Measurements from ENCODE around the gene ADSS1.

DNA sequence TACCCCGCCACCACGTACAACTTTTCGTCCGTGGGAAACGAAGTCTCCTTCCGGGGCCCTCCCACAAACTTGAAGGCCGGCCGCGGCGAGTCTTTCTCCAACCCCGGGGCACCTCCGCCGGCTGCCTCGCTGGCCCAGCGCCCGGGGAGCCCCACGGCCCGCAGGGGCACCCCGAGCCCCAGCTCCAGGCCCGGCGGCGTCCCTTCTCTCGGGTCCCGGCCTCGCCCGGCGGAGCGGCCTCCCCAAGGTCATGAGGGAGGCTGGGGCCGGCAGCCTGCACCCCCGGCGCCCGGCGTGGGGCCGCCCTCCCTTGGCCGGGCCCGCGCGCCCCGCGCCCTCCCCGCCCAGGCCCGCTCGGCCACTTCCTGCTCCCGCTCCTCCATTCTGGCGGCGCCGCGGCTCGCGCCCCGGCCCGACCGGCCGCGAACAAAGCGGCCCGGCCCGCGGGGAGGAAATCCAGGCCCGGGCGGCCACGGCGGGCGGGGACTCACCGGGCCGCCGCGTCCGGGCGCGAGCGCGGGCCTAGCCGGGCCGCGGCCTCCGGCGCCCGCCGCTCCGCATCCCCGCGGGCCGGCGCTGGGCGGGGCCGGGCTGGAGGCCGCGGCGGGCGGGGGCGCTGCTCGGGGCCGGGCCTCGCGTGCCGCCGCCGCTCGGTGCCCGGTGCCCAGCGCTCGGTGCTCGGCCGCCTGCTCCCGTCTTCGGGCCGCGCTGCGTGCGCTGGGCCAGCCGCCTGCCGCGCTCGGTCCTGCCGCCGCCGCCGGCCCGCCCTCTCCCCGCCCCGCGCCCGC, 71.2 kb downstream of the ADSS1 start, which contains the start of gene AKT1:
- TF ChIP-seq, protein P1, sequence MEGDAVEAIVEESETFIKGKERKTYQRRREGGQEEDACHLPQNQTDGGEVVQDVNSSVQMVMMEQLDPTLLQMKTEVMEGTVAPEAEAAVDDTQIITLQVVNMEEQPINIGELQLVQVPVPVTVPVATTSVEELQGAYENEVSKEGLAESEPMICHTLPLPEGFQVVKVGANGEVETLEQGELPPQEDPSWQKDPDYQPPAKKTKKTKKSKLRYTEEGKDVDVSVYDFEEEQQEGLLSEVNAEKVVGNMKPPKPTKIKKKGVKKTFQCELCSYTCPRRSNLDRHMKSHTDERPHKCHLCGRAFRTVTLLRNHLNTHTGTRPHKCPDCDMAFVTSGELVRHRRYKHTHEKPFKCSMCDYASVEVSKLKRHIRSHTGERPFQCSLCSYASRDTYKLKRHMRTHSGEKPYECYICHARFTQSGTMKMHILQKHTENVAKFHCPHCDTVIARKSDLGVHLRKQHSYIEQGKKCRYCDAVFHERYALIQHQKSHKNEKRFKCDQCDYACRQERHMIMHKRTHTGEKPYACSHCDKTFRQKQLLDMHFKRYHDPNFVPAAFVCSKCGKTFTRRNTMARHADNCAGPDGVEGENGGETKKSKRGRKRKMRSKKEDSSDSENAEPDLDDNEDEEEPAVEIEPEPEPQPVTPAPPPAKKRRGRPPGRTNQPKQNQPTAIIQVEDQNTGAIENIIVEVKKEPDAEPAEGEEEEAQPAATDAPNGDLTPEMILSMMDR (IDR thresholded peaks at IDR 0.05) = no peak
- TF ChIP-seq POLR2AphosphoS5 (IDR thresholded peaks at IDR 0.05) = no peak
